ENCODE data around the gene SMPDL3B. TPM values are rescaled to one million over a fixed set of nuclear protein-coding genes. Genes with fewer than 3 reads are reported as not detected.

SMPDL3B gene, protein sequence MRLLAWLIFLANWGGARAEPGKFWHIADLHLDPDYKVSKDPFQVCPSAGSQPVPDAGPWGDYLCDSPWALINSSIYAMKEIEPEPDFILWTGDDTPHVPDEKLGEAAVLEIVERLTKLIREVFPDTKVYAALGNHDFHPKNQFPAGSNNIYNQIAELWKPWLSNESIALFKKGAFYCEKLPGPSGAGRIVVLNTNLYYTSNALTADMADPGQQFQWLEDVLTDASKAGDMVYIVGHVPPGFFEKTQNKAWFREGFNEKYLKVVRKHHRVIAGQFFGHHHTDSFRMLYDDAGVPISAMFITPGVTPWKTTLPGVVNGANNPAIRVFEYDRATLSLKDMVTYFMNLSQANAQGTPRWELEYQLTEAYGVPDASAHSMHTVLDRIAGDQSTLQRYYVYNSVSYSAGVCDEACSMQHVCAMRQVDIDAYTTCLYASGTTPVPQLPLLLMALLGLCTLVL
- total RNA-seq (2014; rRNA removed; shearing (Covaris generic); ENCODE audit: low replicate concordance), result 0.36 TPM in 1 of 2 replicates, not detected in the other

DNA sequence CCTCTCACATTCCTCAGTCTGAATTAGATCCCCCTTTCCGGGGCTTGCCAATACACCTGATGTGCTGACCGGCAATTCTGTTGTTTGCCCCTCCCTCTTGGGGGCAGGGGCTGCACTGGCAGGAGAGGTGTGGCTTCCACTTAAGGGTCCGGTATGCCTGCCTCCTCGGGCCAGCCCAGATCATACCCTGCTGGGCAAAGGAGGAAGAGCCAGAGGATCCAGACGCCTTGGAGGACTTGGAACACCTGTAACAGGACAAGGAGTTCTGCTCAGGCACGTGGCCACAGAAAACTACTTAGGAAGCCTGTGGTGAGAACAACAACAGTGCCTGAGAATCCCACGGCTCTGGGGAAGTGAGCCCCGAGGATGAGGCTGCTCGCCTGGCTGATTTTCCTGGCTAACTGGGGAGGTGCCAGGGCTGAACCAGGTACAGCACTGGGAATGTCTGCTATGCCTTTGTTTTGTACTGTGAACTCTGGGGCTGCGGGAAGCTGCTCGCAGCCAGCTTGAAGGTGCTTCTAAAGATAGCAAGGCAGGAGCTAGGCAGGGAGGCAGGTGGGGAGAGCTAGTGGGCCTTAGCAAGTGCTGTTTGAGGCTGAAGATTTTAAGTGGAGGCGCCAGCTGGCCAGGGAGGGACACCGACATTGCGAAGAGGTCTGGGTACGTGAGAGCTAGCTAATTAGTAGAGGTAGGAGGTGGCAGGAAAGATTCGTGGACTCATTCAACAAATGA, at the start of gene SMPDL3B:
Gene SMPDL3B, plus strand, starts transcription at position 183 of the 732 bp plus-strand sequence. Its CDS starts 184 bp downstream, at position 367.
- Histone ChIP-seq H3K36me3 (ENCODE audit: insufficient read depth, low read length) (no peaks in the 10 kb centered on the region), H3K27me3 (ENCODE audit: low read length) (no peaks in the 10 kb centered on the region), H3K27ac (ENCODE audit: low read length) (no peak within 1 kb of the TSS), H3K9me2 (replicated peaks; ENCODE audit: insufficient read depth, low read length) (no peaks in the 10 kb centered on the region), H4K20me1 (ENCODE audit: insufficient read depth, low read depth, low read length) (no peaks in the 10 kb centered on the region), H3K4me3 (ENCODE audit: low read length) (no peak within 1 kb of the TSS), H3K4me2 (ENCODE audit: low read depth, low read length, poor library complexity, severe bottlenecking) (no peak within 1 kb of the TSS), H3K4me1 (ENCODE audit: low read length) (peaks cover 11% of the 10 kb centered on the region), H3K9ac (ENCODE audit: low read length) (no peak within 1 kb of the TSS), H3K9me3 (ENCODE audit: low read length) (no peaks in the 10 kb centered on the region), H2AFZ (ENCODE audit: low read length) (no peak within 1 kb of the TSS; the same call in 1 of the 2 replicates), H3K79me2 (ENCODE audit: low read length) (no peaks in the 10 kb centered on the region)
- DNase-seq, result no peak

DNA sequence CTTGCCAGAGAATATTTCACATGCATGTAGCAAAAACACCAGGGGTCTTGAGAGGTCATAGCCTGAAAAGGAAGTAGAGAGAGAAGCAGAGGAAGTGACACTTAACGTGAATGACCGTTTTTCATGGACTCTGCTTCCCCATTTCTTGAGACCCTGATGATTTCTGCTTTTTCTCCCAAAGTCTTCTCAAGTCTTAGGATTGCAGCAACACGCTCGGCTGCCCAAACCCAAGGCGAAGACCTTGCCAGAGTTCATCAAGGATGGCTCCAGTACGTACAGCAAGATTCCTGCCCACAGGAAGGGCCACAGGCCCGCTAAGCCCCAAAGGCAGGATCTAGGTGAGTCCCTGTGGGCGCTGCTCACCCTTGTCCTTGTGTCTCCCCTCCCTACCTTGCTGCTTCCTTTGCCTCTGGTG, 49.7 kb upstream of the SMPDL3B start:
- Histone ChIP-seq H4K20me1 (ENCODE audit: insufficient read depth, low read depth, low read length) (no peaks in the 10 kb centered on the region), H3K9me2 (replicated peaks; ENCODE audit: insufficient read depth, low read length) (no peaks in the 10 kb centered on the region), H3K4me3 (ENCODE audit: low read length) (no peak overlapping the region), H3K27ac (ENCODE audit: low read length) (no peak overlapping the region), H3K79me2 (ENCODE audit: low read length) (no peaks in the 10 kb centered on the region), H3K9me3 (ENCODE audit: low read length) (no peaks in the 10 kb centered on the region), H3K36me3 (ENCODE audit: insufficient read depth, low read length) (no peaks in the 10 kb centered on the region), H3K4me2 (ENCODE audit: low read depth, low read length, poor library complexity, severe bottlenecking) (no peak overlapping the region), H3K4me1 (ENCODE audit: low read length) (peaks cover 8% of the 10 kb centered on the region), H3K27me3 (ENCODE audit: low read length) (no peaks in the 10 kb centered on the region), H2AFZ (ENCODE audit: low read length) (no peak overlapping the region), H3K9ac (ENCODE audit: low read length) (no peak overlapping the region)
- DNase-seq, result no peak

DNA sequence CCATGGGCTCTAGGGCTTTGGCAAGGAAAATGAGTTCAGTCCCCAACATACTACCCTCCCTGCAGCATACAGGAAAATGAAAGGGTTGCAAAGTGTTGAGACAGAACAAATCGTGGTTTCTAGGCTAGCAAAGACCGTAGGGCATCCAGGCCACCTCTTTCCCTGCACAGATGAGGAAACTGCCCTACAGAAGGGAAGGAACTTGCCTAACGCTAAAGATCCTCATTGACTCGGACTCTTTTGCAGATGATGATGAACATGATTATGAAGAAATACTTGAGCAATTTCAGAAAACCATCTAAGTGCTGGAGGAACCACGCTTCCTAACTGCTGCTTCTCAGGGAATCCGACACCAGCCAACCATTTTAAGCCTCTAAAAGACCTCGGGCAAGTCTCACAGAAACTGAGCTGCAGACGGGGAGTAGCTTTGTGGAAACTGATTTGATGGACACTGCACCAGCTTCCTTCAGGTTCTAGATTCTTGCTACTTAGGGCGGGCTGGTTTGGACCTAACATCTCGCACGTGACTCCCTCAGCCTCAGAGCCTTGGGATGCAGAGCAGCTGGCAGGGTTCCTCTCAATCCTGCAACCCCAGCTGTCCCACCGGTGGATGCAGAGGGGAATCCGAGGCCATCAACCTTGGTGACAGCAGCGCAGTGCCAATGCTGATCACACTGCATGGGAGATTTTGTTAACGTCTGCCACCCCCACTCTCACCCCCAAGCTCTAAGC, 49.0 kb upstream of the SMPDL3B start:
- Histone ChIP-seq H3K9me3 (ENCODE audit: low read length) (no peaks in the 10 kb centered on the region), H3K27me3 (ENCODE audit: low read length) (no peaks in the 10 kb centered on the region), H4K20me1 (ENCODE audit: insufficient read depth, low read depth, low read length) (no peaks in the 10 kb centered on the region), H3K4me1 (ENCODE audit: low read length) (peaks cover 14% of the 10 kb centered on the region), H3K4me3 (ENCODE audit: low read length) (no peak overlapping the region), H3K27ac (ENCODE audit: low read length) (no peak overlapping the region), H3K4me2 (ENCODE audit: low read depth, low read length, poor library complexity, severe bottlenecking) (no peak overlapping the region), H3K36me3 (ENCODE audit: insufficient read depth, low read length) (no peaks in the 10 kb centered on the region), H2AFZ (ENCODE audit: low read length) (no peak overlapping the region), H3K79me2 (ENCODE audit: low read length) (no peaks in the 10 kb centered on the region), H3K9ac (ENCODE audit: low read length) (no peak overlapping the region), H3K9me2 (replicated peaks; ENCODE audit: insufficient read depth, low read length) (no peaks in the 10 kb centered on the region)
- DNase-seq, result no peak

DNA sequence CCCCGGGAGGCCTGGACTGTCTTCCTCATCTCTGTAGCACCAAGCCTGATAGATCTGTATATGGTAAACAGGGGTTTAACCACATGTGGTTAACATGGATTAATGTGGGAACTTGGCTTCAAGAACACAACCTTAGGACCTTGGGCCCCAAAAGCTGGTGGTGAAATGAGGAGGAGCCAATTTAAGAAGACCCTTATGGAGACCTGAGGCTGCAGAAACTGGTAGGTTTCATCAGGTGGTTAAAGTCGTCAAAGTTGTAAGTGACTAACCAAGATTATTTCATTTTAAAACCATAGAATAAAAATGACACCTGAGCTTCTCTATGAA, 48.5 kb upstream of the SMPDL3B start:
- H3K4me3 ChIP-seq (ENCODE audit: low read length), result no peak overlapping the region
- H3K4me2 ChIP-seq (ENCODE audit: low read depth, low read length, poor library complexity, severe bottlenecking), result no peak overlapping the region

DNA sequence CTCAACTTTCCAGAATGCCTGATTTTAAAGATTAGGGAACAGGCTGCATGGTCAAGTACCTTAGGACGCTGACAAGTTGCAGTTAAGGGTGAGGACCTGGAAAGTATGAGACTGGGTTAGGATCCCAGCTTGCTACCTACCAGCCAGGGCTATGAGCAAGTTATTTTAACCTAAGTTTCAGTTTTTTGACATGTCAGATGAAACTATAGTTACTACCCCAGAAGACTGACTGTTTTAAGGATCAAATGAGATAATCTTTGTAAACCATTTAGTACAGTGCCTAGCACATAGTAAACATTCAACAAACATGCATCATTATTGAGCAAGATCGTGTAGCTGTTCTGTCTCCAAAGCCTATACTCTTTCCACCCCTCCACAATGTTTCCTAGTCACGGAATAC, 48.1 kb upstream of the SMPDL3B start:
- DNase-seq, result no peak
- peaks cover 9% of the 10 kb centered on the region; the same call in 1 of the 2 replicates for H3K36me3 ChIP-seq (ENCODE audit: insufficient read depth, low read length)
- no peak overlapping the region for H2AFZ ChIP-seq (ENCODE audit: low read length)
- H3K27me3 ChIP-seq (ENCODE audit: low read length), result no peaks in the 10 kb centered on the region
- H3K79me2 ChIP-seq (ENCODE audit: low read length), result no peaks in the 10 kb centered on the region
- H4K20me1 ChIP-seq (ENCODE audit: insufficient read depth, low read depth, low read length), result no peaks in the 10 kb centered on the region
- no peak overlapping the region for H3K4me3 ChIP-seq (ENCODE audit: low read length)
- no peaks in the 10 kb centered on the region for H3K9me2 ChIP-seq (replicated peaks; ENCODE audit: insufficient read depth, low read length)
- no peak overlapping the region for H3K4me2 ChIP-seq (ENCODE audit: low read depth, low read length, poor library complexity, severe bottlenecking)
- peaks cover 23% of the 10 kb centered on the region for H3K4me1 ChIP-seq (ENCODE audit: low read length)
- no peak overlapping the region for H3K27ac ChIP-seq (ENCODE audit: low read length)
- H3K9ac ChIP-seq (ENCODE audit: low read length), result no peak overlapping the region
- H3K9me3 ChIP-seq (ENCODE audit: low read length), result no peaks in the 10 kb centered on the region

More for the DNA sequence above, 48.5 kb upstream of the SMPDL3B start:
- Histone ChIP-seq H3K9me3 (ENCODE audit: low read length) (no peaks in the 10 kb centered on the region), H3K27ac (ENCODE audit: low read length) (no peak overlapping the region), H3K9me2 (replicated peaks; ENCODE audit: insufficient read depth, low read length) (no peaks in the 10 kb centered on the region), H3K4me1 (ENCODE audit: low read length) (peaks cover 19% of the 10 kb centered on the region), H4K20me1 (ENCODE audit: insufficient read depth, low read depth, low read length) (no peaks in the 10 kb centered on the region), H2AFZ (ENCODE audit: low read length) (no peak overlapping the region), H3K9ac (ENCODE audit: low read length) (no peak overlapping the region), H3K27me3 (ENCODE audit: low read length) (no peaks in the 10 kb centered on the region), H3K36me3 (ENCODE audit: insufficient read depth, low read length) (peaks cover 5% of the 10 kb centered on the region; the same call in 1 of the 2 replicates), H3K79me2 (ENCODE audit: low read length) (no peaks in the 10 kb centered on the region)
- DNase-seq, result no peak

DNA sequence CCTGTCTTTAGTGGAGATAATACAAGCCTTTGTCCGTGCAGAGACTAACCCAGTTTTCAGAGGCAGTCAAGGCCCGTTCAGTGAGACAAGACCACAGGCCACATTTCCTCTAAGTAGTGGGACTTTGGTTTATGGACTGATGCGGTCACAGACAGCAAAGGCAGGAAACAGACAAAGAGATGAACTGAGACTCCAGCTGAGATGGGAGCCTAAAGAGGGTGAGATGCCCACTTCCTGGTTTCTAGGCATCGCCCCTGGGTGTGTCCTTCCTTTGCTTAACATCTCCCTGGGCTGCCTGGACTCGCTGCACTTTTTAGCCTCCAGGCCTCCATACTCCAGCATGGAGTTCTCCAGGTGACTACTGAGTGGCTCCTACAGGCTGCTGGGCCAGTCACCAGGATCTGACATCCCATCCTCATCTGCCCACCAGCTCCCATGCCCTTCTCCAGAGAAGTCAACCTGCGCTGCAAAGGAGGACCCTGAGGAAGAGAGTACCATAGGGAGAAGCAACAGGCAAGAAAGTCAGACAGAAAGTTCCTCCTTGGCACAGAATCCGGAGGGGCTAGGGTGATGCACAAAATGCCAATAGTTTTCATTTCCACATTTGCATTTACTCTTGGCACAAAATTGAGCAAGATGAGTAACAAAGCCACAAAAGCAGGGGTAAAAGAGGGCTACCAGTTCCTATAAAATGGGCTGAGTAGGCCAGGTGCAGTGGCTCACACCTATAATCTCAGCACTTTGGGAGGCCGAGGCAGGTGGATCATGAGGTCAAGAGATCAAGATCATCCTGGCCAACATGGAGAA, 47.4 kb upstream of the SMPDL3B start:
- no peaks in the 10 kb centered on the region for H3K9me3 ChIP-seq (ENCODE audit: low read length)
- no peak overlapping the region for H3K4me2 ChIP-seq (ENCODE audit: low read depth, low read length, poor library complexity, severe bottlenecking)
- no peaks in the 10 kb centered on the region for H3K79me2 ChIP-seq (ENCODE audit: low read length)
- peaks cover 30% of the 10 kb centered on the region for H3K4me1 ChIP-seq (ENCODE audit: low read length)
- no peak overlapping the region for H3K4me3 ChIP-seq (ENCODE audit: low read length)
- no peak overlapping the region for H3K27ac ChIP-seq (ENCODE audit: low read length)
- peaks cover 15% of the 10 kb centered on the region; the same call in 1 of the 2 replicates for H3K36me3 ChIP-seq (ENCODE audit: insufficient read depth, low read length)
- H3K27me3 ChIP-seq (ENCODE audit: low read length), result no peaks in the 10 kb centered on the region
- H4K20me1 ChIP-seq (ENCODE audit: insufficient read depth, low read depth, low read length), result no peaks in the 10 kb centered on the region
- no peak for DNase-seq
- H3K9ac ChIP-seq (ENCODE audit: low read length), result no peak overlapping the region
- no peak overlapping the region for H2AFZ ChIP-seq (ENCODE audit: low read length)
- no peaks in the 10 kb centered on the region for H3K9me2 ChIP-seq (replicated peaks; ENCODE audit: insufficient read depth, low read length)

DNA sequence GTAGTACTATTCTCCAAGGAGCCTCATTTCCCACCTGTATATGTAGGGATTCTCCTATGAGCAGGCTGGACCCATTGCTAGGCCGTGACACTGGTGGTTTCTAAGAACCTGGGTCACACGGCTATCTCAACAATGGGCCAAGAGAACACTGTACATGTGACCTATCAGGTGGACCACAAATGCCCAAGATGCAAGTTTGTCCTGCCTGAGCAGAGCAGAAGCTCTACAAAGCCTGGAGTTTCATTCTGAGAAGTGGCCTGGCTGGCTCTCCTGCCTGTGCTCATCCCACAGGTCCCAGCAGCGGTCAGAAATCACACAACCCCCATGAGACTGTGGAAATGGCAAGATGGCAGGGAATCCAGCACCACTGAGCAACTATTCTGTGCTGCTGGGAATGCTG, 45.3 kb upstream of the SMPDL3B start:
- H3K4me3 ChIP-seq (ENCODE audit: low read length), result no peak overlapping the region
- no peaks in the 10 kb centered on the region for H3K79me2 ChIP-seq (ENCODE audit: low read length)
- no peaks in the 10 kb centered on the region for H3K9me3 ChIP-seq (ENCODE audit: low read length)
- no peak overlapping the region for H2AFZ ChIP-seq (ENCODE audit: low read length)
- no peaks in the 10 kb centered on the region for H3K9me2 ChIP-seq (replicated peaks; ENCODE audit: insufficient read depth, low read length)
- H3K4me1 ChIP-seq (ENCODE audit: low read length), result peaks cover 38% of the 10 kb centered on the region
- no peak overlapping the region for H3K4me2 ChIP-seq (ENCODE audit: low read depth, low read length, poor library complexity, severe bottlenecking)
- H3K27ac ChIP-seq (ENCODE audit: low read length), result no peak overlapping the region
- no peak for DNase-seq
- H3K36me3 ChIP-seq (ENCODE audit: insufficient read depth, low read length), result peaks cover 34% of the 10 kb centered on the region; the same call in 1 of the 2 replicates
- H3K27me3 ChIP-seq (ENCODE audit: low read length), result no peaks in the 10 kb centered on the region
- H4K20me1 ChIP-seq (ENCODE audit: insufficient read depth, low read depth, low read length), result no peaks in the 10 kb centered on the region
- H3K9ac ChIP-seq (ENCODE audit: low read length), result no peak overlapping the region
